ENCODE data around the gene SLCO2B1. TPM values are rescaled to one million over a fixed set of nuclear protein-coding genes. Genes with fewer than 3 reads are reported as not detected.

Gene SLCO2B1
- total RNA-seq, 2 donors from 2014 or later: 37.6 to 50.3 TPM

DNA sequence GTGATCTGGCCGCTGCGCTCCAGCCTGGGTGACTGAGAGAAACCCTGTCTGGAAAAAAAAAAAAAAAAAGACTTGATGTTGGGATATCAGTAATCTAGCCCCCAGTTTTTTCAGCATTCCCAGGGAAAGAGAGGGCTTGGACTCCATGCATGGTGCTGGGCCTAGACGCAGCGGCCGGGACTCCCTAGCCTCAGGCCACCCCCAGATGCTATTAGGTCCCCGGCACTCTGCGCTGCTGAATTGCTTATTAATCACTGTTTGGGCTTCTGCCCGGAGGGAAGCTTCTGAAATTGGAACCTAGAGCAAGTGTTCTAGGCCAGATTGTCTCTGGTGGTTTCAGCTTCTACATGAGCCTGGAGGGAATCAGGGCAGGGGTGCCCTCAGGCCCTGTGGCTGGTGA lies 39.0 kb downstream of the SLCO2B1 start:
- H3K36me3 ChIP-seq: no peaks in the 10 kb centered on the region
- no peak overlapping the region for H3K4me3 ChIP-seq
- H3K9ac ChIP-seq (ENCODE audit: low read depth in 2 of 2, low read length in 2 of 2): no peak overlapping the region
- H3K27ac ChIP-seq: no peak overlapping the region
- no peaks in the 10 kb centered on the region for H3K27me3 ChIP-seq
- no peak for DNase-seq
- TF ChIP-seq, protein P1, sequence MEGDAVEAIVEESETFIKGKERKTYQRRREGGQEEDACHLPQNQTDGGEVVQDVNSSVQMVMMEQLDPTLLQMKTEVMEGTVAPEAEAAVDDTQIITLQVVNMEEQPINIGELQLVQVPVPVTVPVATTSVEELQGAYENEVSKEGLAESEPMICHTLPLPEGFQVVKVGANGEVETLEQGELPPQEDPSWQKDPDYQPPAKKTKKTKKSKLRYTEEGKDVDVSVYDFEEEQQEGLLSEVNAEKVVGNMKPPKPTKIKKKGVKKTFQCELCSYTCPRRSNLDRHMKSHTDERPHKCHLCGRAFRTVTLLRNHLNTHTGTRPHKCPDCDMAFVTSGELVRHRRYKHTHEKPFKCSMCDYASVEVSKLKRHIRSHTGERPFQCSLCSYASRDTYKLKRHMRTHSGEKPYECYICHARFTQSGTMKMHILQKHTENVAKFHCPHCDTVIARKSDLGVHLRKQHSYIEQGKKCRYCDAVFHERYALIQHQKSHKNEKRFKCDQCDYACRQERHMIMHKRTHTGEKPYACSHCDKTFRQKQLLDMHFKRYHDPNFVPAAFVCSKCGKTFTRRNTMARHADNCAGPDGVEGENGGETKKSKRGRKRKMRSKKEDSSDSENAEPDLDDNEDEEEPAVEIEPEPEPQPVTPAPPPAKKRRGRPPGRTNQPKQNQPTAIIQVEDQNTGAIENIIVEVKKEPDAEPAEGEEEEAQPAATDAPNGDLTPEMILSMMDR (IDR thresholded peaks at IDR 0.05): no peak
- intact Hi-C loops (cut with DNase I): no loop called here
- no peaks in the 10 kb centered on the region for H3K9me3 ChIP-seq
- no peaks in the 10 kb centered on the region for H3K4me1 ChIP-seq

DNA sequence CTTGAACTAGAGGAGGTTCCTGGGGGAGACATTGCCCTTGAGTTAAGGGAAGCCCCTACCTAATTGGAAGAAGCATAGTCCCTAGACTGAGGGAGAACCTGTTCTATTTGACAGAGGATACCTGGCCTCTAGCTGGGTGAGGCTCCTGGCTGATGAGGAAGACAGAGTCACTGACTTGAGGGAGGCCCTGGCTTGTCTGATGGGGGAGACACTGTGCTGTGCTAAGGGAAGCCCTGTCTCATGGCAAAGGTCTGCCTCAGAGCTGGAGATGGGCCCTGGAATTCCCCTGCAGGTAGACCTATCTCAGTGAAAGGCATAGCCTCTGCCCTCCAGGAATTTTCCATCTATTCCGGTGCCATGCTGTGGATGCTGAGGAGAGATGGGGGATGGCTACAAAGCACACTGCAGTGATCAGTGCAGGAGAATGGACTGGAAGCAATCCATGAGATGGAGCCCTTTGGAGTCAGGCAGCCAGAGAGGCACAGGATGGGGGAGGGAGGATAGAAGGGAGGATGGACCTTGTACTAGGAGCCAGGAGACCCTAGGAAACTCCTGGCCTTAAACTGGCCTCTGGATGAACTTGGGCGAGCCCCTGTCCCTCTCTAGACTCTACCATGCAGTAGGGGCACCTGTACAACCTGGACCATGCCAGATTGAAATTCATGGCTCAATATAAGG lies 39.9 kb downstream of the SLCO2B1 start:
- Histone ChIP-seq H3K4me1 (no peaks in the 10 kb centered on the region), H3K9me3 (no peaks in the 10 kb centered on the region), H3K27me3 (no peaks in the 10 kb centered on the region), H3K36me3 (no peaks in the 10 kb centered on the region), H3K4me3 (no peak overlapping the region), H3K9ac (ENCODE audit: low read depth in 2 of 2, low read length in 2 of 2) (no peak overlapping the region), H3K27ac (no peak overlapping the region)
- DNase-seq: no peak
- TF ChIP-seq, protein P1 (IDR thresholded peaks at IDR 0.05): no peak
- intact Hi-C loops (cut with DNase I): no loop called here

DNA sequence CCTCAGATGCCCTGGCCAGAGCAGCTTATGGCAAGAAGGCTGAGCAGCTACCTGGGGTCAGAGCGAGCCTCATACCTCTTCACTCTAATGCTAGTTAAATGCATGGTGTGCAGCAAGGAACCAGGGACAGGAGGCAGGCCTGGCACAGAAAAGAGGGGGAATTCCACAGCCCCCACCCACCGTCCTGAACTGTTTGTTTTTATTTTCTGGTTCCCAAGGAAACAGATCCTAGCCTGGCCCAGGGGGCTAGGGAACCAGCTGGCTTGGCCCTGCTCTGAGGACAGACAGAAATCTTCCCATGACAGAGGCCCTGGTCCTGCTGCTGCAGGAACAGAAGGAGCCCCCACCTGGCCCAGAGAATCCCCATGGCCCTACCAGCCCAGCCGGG lies 40.4 kb downstream of the SLCO2B1 start:
- TF ChIP-seq, protein P1 (IDR thresholded peaks at IDR 0.05): no peak
- intact Hi-C loops (cut with DNase I): no loop called here
- H3K36me3 ChIP-seq: no peaks in the 10 kb centered on the region

DNA sequence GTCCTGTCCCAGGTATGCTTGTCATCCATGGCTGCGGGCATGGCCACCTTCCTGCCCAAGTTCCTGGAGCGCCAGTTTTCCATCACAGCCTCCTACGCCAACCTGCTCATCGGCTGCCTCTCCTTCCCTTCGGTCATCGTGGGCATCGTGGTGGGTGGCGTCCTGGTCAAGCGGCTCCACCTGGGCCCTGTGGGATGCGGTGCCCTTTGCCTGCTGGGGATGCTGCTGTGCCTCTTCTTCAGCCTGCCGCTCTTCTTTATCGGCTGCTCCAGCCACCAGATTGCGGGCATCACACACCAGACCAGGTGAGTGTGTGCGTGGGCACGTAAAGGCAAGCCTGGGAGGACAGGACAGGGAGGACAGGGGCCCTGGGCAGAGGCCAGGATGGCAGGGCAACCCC lies 42.4 kb downstream of the SLCO2B1 start:
- TF ChIP-seq, protein P1 (IDR thresholded peaks at IDR 0.05): no peak
- Histone ChIP-seq H3K9ac (ENCODE audit: low read depth in 2 of 2, low read length in 2 of 2) (no peak overlapping the region), H3K4me3 (no peak overlapping the region), H3K27me3 (no peaks in the 10 kb centered on the region), H3K4me1 (no peaks in the 10 kb centered on the region), H3K36me3 (no peaks in the 10 kb centered on the region), H3K9me3 (no peaks in the 10 kb centered on the region), H3K27ac (no peak overlapping the region)
- intact Hi-C loops (cut with DNase I): no loop called here
- no peak for DNase-seq

More for the DNA sequence above, 40.4 kb downstream of the SLCO2B1 start:
- DNase-seq: no peak
- Histone ChIP-seq H3K4me1 (no peaks in the 10 kb centered on the region), H3K9ac (ENCODE audit: low read depth in 2 of 2, low read length in 2 of 2) (no peak overlapping the region), H3K4me3 (no peak overlapping the region), H3K9me3 (no peaks in the 10 kb centered on the region), H3K27ac (no peak overlapping the region), H3K27me3 (no peaks in the 10 kb centered on the region)

DNA sequence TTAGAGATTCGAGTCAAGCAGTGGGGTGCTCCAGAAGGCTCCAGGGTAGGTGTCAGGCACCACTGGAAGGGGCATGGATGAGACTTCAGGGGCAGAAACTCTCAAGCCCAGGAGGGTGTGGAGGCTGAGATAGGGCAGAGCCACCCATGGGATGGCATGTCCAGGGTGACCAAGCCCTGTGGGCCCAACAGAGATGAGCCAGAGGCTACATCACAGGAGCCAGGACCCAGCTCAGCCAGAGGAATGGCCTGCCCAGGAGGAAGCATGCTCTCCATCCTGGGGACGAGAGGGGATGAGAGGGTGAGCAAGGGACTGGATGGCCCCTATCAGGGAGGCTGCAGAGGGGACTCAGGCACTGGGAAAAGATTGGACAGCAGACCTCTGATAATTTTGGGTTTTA lies 42.8 kb downstream of the SLCO2B1 start:
- DNase-seq: no peak
- Histone ChIP-seq H3K27me3 (no peaks in the 10 kb centered on the region), H3K4me3 (no peak overlapping the region), H3K4me1 (no peaks in the 10 kb centered on the region), H3K9ac (ENCODE audit: low read depth in 2 of 2, low read length in 2 of 2) (no peak overlapping the region), H3K36me3 (no peaks in the 10 kb centered on the region), H3K9me3 (no peaks in the 10 kb centered on the region), H3K27ac (no peak overlapping the region)
- intact Hi-C loops (cut with DNase I): no loop called here
- TF ChIP-seq, protein P1 (IDR thresholded peaks at IDR 0.05): no peak
